Effector CD8-positive, alpha-beta T cell (primary cell): ENCODE data around the gene NEGR1.
A peak's percentile ranks its signal among the peaks of the same experiment; 100 is the strongest.
"Not testable (repeated sequence)": the region's sequence is repeated elsewhere in the genome, so short reads cannot be mapped to it uniquely, and the experiment has no call there.

Source experiments
- DNase-seq: peaks from one replicate; lab custom pipeline; 2025; lab: John Stamatoyannopoulos, UW
- total RNA-seq, 4 experiments: gene quantifications; one replicate each; lab custom pipeline; 2026; lab: John Stamatoyannopoulos, UW

The NEGR1 gene
- total RNA-seq = 0 reads per million in 4 experiments

- DNase-seq = peak; percentile 35
These were observed at the start of gene NEGR1 for GRCh38 chr1:72282271-72283021. TSS of gene NEGR1 (minus strand) at chr1:72282539.

- DNase-seq = no peak
These were observed 44.2 kb upstream of the NEGR1 start for GRCh38 chr1:72326494-72326893.

- DNase-seq = no peak
These were observed 42.1 kb upstream of the NEGR1 start for GRCh38 chr1:72324451-72324850.

- DNase-seq = no peak
These were observed 40.6 kb upstream of the NEGR1 start for GRCh38 chr1:72322910-72323309.

- DNase-seq = no peak
These were observed 14.2 kb upstream of the NEGR1 start for GRCh38 chr1:72296501-72296900.

- no peak for DNase-seq
These were observed 6.5 kb upstream of the NEGR1 start for GRCh38 chr1:72288886-72289285.

- no peak for DNase-seq
These were observed 4.1 kb upstream of the NEGR1 start for GRCh38 chr1:72286401-72286800.

GRCh38 chr1:72285074-72285425 is 2.7 kb upstream of the NEGR1 start:
- DNase-seq = no peak

GRCh38 chr1:72284348-72285073 is 2.2 kb upstream of the NEGR1 start:
- no peak for DNase-seq

GRCh38 chr1:72284084-72284347 is 1.7 kb upstream of the NEGR1 start:
- DNase-seq = no peak

GRCh38 chr1:72283307-72284083 is 1.2 kb upstream of the NEGR1 start:
- DNase-seq = no peak

GRCh38 chr1:72283022-72283306 is 625 bp upstream of the NEGR1 start:
- no peak for DNase-seq

- DNase-seq = no peak
These were observed 585 bp downstream of the NEGR1 start for GRCh38 chr1:72281637-72282270.

GRCh38 chr1:72281144-72281543 is 1.2 kb downstream of the NEGR1 start:
- DNase-seq = no peak

- no peak for DNase-seq
These were observed 1.6 kb downstream of the NEGR1 start for GRCh38 chr1:72280711-72281110.

- DNase-seq = no peak
These were observed 2.2 kb downstream of the NEGR1 start for GRCh38 chr1:72280131-72280530.

- no peak for DNase-seq
These were observed 3.9 kb downstream of the NEGR1 start for GRCh38 chr1:72278461-72278860.

- no peak for DNase-seq
These were observed 10.7 kb downstream of the NEGR1 start for GRCh38 chr1:72271555-72272085.

- no peak for DNase-seq
These were observed 19.6 kb downstream of the NEGR1 start for GRCh38 chr1:72262735-72263134.

GRCh38 chr1:72253132-72253531 is 29.2 kb downstream of the NEGR1 start:
- DNase-seq = no peak

GRCh38 chr1:72241397-72241796 is 40.9 kb downstream of the NEGR1 start:
- DNase-seq = no peak

GRCh38 chr1:72235931-72236330 is 46.4 kb downstream of the NEGR1 start:
- DNase-seq = not testable (repeated sequence)
